Stimulated activated CD8-positive, alpha-beta memory T cell treated with anti-CD3 and anti-CD28 coated beads, Interleukin-12 subunit alpha, Interleukin-12 subunit beta, amount 100 ng/mL, for 4 hours (primary cell): Measurements from ENCODE around the gene PRSS38.
A peak's percentile ranks its signal among the peaks of the same experiment; 100 is the strongest.

ENCODE experiments used
- DNase-seq: peaks from one replicate; pipeline ENCODE4 v3.0.0-alpha.2; 2020; ENCODE audit warnings: low read depth

Gene PRSS38

DNA sequence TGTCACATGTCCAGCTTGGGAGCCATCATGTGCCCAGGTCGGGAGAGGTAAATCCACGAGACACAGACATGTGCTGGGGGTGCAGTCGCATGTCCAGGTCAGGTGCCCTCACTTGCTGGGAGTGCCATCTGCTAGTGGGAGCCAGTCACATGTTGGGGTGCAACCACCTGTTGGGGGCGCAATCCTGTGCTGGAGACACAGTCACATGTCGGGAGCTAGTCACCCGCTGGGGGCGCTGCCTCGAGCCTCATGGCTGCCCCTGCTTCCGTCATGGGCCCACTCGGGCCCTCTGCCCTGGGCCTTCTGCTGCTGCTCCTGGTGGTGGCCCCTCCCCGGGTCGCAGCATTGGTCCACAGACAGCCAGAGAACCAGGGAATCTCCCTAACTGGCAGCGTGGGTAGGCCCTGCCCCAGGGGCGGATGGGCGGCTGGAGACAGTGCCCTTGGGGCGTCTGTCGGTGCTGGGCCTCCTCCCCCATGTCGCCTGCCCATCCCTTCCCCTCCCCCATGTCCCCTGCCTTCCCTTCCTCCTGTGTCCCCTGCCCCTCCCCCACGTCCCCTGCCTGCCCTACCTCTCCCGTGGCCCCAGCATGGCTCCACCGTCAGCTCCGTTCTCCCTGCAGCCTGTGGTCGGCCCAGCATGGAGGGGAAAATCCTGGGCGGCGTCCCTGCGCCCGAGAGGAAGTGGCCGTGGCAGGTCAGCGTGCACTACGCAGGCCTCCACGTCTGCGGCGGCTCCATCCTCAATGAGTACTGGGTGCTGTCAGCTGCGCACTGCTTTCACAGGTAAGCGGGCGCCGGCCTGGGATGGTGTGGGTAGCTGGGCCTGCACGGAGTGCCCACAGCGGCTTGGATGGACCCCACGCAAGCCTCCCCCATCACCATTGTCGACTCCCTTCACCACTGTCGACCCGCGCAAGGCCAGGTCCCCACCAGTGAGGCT is at the start of gene PRSS38:
Gene PRSS38 (plus strand): TSS at position 208 of the 942 bp plus-strand sequence. CDS start 42 bp downstream, at position 250.
- no peak for DNase-seq

DNA sequence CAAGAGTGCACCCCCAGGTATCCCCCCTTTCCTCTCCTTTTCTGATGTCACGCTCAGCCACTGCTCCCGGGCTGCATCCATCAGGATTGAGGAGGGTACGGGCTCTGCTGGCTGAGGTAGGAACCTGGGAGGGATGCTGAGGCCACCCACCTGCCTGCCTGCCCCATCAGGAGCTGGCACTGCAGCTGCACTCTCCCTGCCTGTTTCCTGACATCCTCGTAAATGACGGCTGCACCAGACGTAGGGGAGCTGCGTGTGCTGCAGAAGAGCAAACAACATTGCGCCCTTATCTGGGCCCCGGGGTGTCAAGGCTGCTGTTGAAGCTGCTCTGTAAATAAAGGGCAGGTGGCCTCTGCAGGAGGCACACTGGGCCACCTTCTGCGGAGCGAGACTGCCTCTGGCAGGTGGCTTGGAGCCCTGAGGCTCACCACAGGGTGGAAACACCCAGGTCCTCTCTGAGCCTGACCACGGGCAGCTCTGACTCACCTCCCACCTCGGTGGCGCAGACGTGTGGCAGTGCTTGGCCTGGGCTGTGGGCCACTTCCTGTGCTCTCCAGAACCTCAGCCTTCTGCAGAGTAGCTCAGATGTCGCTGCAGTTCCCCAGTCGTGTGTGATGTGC is 49.4 kb upstream of the PRSS38 start:
- peak; percentile 62 for DNase-seq

DNA sequence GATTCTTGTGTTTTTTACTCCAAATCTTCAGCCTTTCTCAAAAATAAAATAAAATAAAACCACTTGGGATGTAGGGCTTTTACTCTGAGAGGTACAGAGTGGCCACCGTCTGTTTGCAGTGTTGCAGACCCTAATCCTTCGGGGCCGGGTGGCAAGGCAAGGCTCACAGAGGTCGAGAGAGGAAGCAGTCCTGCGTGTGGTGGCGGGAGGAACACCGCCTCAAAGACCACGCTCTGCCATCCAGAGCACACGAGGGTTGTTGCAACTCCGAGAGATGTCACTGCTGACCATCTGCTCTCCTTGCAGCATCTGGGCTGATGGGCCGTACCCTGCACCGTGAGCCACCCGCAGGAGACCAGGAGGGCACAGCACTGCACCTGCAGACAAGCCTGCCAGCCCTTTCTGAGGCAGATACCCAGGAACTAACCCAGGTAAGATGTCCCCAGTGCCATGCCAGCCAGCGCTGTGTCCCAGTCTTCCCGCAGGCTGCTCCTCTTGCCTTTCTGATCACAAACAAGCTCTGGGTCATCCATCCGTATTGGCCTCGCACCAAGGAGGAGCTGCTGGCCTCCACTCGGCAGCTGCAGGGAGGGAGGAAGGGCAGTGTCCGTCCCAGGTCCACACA is 48.7 kb upstream of the PRSS38 start:
- DNase-seq: no peak

DNA sequence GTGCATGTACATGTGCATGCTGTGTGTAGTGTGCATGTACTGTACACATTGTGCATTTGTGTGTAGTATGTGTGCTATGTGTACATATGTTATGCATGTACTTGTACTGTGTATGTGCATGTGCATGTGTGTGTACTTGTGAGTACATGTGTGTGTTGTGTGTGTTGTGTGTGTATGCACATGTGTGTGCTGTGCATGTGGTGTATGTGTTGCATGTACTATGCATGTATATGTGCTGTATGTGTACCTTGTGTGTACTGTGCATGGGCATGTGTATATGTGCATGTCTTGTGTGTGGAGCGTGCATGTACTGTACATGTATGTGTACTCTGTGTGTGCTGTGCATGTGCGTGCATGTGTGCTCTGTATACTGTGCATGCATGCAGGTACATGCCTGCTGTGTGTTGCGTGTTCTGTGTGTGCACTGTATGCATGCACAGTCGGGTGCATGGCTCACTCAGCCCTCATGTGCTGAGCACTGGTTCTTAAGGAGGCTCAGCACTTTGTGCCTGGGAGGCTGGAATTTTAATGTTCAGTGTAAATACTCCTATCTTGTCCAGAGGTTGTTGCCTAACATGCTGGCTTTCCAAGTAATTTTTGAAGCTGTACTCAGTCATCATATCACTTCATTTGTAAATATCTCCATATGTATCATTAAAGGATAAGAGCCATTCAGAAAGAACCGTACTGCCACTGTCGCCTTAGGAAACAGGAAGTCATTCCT is 47.9 kb upstream of the PRSS38 start:
- DNase-seq: no peak

DNA sequence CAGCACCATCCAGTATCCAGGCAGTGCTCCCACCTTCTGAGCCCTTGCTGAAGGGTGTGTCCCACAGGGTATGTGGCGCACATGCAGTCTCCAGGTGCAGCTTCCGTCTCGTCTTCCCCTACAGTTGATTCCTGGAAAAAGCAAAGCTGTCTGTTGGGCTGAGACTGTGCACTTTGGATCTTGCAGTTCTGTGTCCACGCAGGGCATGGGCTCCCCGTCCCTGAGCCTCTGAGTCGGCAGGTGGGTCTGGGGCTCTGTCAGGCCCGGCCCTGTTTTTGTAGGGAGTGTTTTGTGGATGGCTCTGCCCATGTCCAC is 47.4 kb upstream of the PRSS38 start:
- no peak for DNase-seq

DNA sequence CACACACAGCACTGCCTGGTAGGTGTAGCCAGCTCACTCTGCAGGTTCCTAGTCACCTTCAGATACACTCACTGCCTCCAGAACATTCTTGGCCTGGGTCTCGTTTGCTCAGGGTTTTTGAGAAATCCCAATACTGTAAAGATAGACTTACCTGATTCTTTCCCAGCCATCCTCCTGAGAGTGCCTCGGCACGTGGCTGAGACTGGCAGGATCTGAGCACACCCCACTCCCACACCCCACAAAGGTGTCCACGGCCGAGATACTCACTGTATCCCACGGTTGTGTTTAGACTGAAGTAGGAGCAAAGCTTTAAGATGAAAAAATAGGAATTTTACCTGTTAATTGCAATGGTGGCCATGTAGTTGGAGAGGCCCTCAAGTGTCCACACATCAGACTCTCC is 46.8 kb upstream of the PRSS38 start:
- no peak for DNase-seq

DNA sequence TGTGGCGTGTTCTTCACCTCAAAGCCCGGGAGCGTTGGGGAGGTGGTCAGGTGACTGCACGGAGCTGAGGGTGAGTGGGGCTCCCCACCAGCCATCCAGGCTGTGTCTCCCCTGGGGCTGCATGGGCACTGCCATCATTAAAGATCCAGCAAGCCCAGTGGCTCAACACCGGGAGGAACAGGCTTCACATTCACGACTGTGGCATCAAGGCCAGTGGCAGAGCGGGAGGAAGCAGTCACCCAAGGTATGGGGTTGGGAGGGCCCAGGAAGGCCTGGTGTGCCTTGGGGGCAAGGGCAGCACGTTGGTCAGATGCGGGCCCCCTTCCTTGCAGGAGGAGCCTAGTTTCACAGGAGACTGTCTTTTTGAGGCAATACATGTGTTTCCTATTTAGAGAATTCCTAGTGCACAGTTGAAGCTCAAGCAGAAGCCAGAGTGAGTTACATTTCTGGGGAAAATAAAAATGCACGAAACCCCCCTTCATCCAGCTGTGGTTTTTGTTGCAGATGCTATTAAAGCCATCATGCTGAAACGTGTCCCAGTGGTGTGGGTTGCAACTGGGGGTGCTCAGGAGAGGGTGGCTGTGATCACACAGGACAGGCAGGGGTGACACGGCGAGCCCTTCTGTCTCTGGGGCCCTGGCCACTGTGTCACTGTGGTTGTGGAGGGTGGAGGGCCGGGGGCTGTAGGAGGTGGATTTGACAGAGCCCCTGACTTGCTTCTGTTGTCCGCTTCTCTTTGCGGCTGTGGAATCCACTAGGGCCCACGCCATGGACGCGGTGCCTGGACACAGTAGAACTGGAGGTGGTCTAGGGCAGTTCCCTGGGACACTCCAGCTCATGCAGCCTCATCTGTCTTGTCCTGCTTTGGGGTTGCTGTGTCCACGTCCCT is 46.2 kb upstream of the PRSS38 start:
- no peak for DNase-seq

DNA sequence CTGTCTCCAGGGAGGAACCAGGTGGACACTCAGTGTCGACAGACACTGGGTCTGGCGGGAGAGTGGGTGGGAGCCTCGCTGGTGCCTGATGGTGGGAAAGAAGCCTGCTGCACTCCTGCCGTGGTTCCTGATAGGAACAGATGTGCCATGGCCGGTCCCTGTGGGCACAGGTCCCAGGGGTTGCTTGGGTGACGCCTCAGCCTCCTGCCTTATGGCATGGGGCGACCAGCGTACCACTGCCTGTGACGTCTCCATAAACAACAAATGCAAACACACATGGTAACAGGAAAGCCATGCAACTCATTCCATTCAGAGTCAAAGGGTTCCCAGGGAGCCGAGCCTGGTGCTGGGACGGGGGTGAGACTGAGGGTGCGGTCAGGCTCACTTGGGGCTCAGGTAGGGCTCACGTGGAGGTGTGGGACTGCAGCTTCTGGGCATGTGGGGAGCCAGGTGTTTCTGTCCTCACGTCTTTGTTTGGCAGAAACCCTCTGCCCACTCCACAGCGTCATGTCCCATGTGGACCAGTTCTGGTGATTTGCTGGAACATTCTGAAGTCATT is 45.5 kb upstream of the PRSS38 start:
- no peak for DNase-seq

DNA sequence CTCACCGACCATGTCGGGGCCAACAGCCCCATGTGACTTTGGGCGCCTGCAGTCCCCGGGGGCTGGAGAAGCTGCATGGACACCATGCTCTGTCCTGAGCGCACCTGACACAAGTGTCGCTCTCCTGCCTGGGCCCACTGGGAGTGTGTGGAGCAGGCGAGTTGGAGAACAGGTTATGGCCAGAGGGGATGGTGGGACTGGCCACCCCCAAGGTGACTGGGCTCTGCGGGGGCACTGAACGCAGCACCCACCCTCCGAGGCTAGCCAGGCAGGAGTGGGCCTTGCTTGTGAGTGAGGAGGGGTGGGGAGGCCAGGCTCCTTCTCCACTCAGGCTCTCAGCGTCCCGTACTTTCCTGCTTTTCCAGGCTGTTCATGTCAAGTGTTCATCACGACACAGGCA is 44.7 kb upstream of the PRSS38 start:
- DNase-seq: no peak

DNA sequence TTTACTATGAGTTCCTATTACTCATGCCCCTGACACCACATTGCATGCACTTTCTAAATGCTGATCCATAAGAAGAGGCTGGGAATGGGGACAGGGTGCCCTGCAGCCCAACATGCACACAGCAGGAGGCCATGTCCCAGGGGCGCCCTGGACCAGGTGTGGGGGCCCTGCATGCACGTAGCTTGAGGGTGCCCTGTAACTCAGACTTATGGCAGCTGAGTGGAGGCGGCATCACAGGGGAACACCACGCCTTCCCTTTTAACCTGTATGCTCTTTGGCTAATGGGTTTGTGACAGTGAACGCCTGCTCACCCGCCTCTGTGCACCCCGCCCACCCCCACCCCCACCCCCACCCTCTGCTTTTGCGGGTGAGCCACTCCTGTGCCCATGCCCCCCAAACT is 44.1 kb upstream of the PRSS38 start:
- DNase-seq: no peak

DNA sequence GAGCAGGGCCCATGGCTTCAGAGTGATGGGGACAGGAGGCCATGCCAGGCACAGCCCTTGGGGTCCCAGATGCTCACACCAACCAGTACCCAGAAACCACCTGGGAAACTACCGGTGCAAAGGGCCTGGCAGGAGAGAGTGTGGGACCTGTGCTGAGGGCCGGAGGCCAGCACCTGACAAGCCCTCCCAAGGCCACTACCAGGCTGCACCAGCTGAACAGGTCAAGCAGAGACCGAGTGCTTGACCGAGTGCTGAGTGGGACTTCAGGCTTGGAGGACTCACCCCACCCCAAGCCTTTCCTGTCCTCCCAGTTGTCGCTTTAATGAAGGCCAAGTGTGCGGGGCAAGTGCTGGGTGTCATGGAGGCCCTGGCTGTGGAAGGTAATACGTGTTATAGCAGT is 43.7 kb upstream of the PRSS38 start:
- no peak for DNase-seq

DNA sequence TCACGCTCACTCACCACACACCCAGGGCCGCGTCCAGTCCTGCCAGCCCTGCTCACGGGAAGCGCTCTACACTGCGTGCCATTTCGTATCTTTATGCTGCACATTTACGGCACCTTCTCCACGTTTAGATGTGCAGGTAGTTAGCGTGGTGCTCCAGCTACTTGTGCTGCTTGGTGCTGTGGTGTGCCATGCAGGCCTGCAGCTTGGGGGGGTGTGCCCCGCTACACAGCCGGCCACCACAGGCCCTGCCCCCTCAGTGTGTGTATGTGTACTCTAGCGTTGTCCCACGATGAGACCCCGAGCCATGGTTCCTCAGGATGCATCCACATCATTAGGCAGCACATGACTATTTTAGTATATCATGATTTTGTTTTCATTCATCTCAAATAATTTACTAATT is 41.9 kb upstream of the PRSS38 start:
- DNase-seq: no peak

DNA sequence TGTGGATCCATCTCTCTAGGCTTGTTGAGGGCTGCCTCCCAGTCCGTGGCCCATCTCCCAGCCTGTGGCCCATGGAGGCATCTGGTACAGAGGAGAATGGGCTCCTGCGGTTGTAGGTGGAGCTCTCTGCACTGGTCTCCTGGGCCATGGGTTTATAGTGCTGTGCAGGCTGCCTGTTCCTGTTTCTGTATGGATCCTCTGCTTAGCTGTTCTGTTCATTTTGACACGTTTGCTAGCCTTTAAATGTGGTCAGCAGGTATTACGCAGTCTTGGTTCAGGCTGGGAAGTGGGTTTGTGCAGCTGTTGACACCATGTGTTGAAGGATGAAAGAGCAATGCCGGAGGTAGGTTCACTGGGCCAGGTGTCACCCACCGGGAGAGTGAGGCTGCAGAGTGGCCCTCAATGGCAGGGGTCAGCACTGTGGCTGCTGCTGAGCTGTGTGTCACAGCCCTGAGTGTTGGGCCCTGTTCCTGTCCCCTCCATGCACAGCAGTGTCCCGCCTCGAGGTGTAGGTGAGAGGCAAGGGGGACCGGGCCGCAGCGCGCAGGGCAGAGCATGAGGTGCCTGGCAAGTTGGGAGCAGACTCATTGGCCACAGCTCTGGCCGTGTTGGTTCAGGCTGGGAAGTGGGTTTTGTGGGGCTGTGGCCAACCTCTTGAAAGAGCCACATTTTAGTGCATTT is 41.3 kb upstream of the PRSS38 start:
- DNase-seq: no peak

DNA sequence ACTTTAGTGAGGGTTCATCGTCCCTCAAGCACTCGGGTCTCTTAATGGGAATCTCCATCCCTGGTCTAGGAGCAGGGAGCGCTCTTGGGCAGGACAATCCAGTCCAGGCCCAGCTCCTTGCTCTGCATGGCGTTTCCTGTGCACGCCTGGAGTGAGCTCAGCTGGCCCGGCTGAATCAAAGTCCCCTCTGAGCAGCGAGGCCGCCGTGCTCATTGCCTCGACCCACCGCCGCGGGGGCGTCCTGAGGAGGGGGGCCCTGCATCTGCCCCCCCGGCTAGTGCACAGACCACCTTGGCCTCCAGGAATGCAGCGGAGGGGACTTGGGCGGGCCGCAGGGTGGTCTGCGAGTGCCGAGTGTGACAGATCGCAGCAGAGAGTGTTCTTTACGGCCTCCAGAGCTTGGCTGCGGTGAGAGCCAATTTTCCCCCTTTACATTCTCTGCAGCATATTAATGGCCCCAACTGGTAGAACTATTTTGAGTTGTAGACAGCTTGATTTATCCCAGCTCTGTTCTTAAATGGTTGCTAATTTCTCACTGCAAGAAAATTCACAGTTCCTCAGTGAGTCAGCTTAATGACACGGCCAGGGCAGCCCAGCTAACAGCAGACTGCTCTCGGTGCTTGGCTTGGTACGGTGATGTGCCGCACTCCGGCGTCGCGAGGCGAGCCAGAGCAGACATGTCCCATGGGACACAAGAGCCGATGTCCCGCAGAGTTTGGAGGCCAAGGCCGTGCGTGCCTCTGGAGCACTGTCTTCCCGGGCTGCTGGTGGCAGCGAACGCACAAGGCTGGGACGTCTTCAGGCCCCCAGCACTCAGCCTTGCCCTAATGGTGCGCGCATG is 40.4 kb upstream of the PRSS38 start:
- no peak for DNase-seq

DNA sequence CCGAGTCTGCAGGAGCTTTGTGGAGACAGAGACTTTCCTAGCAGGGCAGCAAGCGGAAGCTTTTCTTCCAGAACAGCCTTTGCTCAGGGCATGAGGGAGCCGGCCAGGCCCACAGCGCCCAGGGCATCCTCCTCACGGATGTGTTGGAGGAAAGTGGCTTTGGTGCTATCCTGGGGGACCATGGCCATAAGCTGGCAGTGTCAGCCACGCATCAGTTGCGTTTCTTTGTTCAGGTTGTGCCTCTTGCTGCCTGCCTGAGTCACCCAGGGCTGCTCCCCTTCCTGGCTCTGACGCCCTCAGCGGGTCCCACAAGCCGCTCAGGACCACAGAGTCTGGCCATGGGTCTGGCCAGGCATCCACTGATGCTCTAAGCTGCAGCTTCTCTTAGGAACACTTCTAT is 39.6 kb upstream of the PRSS38 start:
- DNase-seq: no peak

DNA sequence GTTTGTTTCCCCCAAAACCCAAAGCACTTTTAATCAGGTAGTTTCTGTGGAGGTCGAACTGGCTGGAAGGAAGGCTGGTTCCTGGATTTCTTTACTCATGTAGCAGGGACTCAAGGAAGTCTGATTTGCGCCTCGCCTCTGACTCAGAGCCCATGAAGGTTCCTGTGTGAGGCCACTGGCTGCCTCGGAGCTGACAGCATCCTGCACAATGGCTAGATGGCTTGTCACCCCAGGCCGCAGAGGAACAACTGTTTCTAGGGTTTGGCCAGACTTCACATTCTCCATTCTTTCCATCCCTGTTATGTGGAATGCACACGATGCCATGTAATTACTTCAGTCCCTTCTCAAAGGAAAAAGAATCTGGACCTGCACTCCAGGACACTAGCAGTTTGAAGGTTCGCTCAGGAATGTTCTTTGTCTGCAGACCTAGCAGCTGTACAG is 39.1 kb upstream of the PRSS38 start:
- no peak for DNase-seq

DNA sequence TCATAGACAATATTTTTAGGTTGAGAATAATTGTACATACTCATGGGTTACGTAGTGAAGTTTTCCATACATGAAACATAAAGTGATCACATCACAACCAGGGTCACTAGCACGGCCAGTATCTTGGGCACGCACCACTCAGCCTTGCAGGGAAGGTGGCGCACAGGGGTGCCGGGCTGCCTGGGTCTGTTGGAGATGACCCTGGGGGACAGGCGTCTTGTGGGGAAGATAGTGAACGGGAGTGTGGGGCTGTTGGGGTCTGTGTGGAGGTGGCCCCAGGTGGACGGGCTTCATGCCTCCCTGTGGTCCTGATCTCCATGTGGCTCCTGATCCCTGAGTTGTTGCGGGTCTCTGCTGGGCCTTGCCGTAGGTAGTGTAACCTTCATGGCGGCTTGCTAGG is 38.3 kb upstream of the PRSS38 start:
- no peak for DNase-seq

DNA sequence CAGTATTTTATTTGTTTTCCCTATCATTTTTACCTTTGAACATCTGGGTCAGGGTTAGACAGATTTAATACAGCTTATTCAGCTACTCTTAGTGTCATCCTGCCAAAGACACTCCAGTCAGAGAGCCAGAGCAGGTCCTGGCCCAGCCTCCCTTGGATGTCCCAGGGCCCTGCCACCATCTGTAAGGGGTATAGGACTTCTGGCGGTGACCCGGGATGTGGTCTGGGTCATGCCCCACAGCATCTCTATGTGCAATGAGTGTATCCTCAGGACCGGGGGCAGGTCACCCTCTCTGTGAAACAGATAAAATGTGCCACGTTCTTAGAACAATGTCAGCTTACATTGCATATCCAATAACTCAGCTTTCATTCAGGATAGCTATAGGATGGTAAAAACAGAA is 37.8 kb upstream of the PRSS38 start:
- DNase-seq: no peak

DNA sequence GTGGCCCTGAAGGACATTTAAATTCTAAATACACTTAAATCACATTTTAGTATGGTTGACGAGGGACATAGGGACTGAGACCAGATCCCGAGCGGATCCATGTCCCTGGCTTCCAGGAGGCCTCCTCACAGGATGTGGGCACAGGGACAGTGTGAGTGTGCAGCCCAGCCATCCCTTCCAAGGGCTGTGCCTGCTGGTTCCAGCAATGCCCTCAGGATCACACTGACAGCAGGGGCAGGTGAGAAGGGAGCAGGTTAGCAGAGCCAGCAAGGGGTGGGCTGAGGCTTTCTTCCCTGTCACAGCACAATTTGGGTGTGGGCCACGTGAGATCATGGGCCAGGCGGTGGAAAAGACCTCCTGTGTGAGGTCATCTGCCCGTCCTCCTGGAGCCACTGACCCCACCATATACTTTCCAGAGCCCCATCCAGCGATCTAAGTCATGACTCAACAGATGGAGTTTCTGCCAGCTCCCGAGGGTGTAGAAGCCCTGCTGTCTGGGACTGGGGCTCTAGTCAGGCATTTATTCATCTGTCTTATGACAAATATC is 37.0 kb upstream of the PRSS38 start:
- DNase-seq: no peak
